H1 (cell line): ENCODE measurements around the gene TRIM68.

Experiments used
- CEBPB ChIP-seq: IDR thresholded peaks from 2 replicates; pipeline ENCODE4 v1.6.1; 2012; ENCODE audit warnings: low read depth, low read length
- CTCF ChIP-seq, 3 experiments: IDR thresholded peaks; 1 replicate in 2 of 3; 2 replicates in 1 of 3; pipeline versions ENCODE4 v1.5.1 to v1.6.1; 2011; ENCODE audit warnings: low read length in 3 of 3, mild to moderate bottlenecking in 3 of 3, inconsistent platforms in 2 of 3, low read depth in 1 of 3, moderate library complexity in 1 of 3; ENCODE audit not compliant: insufficient read depth in 1 of 3; ENCODE audit errors: control extremely low read depth in 1 of 3
- JUN ChIP-seq: IDR thresholded peaks from 2 replicates; pipeline ENCODE4 v1.6.1; 2011; ENCODE audit warnings: low read depth, mild to moderate bottlenecking, improper control_type of control experiment, low read length
- POLR2A ChIP-seq, 2 experiments: IDR thresholded peaks; 1 replicate in 1 of 2; 2 replicates in 1 of 2; pipeline ENCODE4 v1.6.1; 2011; ENCODE audit warnings: low read depth in 2 of 2, low read length in 2 of 2, mild to moderate bottlenecking in 2 of 2; ENCODE audit errors: control extremely low read depth in 1 of 2

DNA sequence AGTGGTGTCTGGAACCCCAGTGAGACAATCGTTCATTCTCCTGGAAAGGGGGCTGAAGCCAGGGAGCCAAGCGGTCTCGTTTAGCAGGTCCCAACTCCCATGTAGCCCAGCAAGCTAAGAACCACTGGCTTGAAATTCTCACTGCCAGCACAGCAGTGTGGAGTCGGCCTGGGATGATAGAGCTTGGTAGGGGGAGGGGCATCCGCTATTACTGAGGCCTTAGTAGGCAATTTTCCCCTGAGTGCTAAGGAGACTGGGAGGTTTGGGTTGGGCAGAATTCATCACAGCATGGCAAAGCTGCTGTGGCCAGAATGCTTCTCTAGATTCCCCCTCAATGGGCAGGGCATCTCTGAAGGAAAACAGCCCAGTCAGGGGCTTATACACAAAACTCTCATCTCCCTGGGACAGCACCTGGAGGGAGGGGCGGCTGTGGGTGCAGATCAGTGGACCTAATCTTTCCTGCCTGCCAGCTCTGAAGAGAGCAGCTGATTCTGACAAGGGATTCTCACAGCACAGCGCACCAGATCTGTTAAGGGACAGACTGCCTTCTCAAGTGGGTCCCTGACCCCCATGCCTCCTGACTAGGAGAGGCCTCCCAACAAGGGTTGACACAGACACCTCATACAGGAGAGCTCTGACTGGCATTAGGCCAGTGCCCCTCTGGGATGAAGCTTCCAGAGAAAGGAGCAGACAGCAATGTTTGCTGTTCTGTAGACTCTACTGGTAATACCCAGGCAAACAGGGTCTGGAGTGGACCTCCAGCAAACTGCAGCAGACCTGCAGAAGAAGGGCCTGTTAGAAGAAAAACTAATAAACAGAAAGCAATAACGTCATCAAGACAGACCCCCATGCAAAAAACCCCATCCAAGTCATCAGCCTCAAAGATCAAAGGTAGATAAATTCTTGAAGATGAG, 48.2 kb downstream of the TRIM68 start:
- TF ChIP-seq CTCF (IDR thresholded peaks at IDR 0.05; ENCODE audit: control extremely low read depth in 1 of 3, insufficient read depth in 1 of 3, low read depth in 1 of 3, low read length in 3 of 3), result no peak
- TF ChIP-seq CEBPB, result no peak
- TF ChIP-seq JUN, result no peak
- no peak for TF ChIP-seq POLR2A (IDR thresholded peaks at IDR 0.05; ENCODE audit: control extremely low read depth in 1 of 2, low read depth in 2 of 2, low read length in 2 of 2)
